Muscle layer of colon (tissue), 2 donors: ENCODE measurements around the gene PPP5C.

ENCODE experiments used
- H3K27ac ChIP-seq: one replicate; pipeline ENCODE4 v1.7.0; 2013; ENCODE audit warnings: low read depth, mild to moderate bottlenecking, low read length, moderate library complexity
- H3K27me3 ChIP-seq, 2 donors: one replicate each; pipeline ENCODE4 v1.7.0; 2013; ENCODE audit warnings: low read length in 2 of 2, mild to moderate bottlenecking in 2 of 2; ENCODE audit not compliant: insufficient read depth in 2 of 2, control insufficient read depth in 1 of 2
- H3K36me3 ChIP-seq: one replicate; pipeline ENCODE4 v1.7.0; 2013; ENCODE audit warnings: mild to moderate bottlenecking, low read length; ENCODE audit not compliant: insufficient read depth
- H3K4me1 ChIP-seq: one replicate; pipeline ENCODE4 v1.7.0; 2013; ENCODE audit warnings: mild to moderate bottlenecking, low read length; ENCODE audit not compliant: insufficient read depth
- H3K4me3 ChIP-seq, 2 donors: one replicate each; pipeline ENCODE4 v1.7.0; 2013; ENCODE audit warnings: low read length in 2 of 2, low read depth in 1 of 2, mild to moderate bottlenecking in 1 of 2, moderate library complexity in 1 of 2
- H3K9ac ChIP-seq: one replicate; pipeline ENCODE4 v1.7.0; 2013; ENCODE audit warnings: low read length
- H3K9me3 ChIP-seq: one replicate; pipeline ENCODE4 v1.7.0; 2013; ENCODE audit warnings: mild to moderate bottlenecking, low read length
- donor health status: abdominal sarcoma.
- donor health status: Adenocarcinoma of cecum.

PPP5C gene

GRCh38 chr19:46340051-46340659 lies 6.7 kb upstream of the PPP5C start:
- H3K4me3 ChIP-seq = no peak overlapping the region
- H3K27ac ChIP-seq = no peak overlapping the region
- no peaks in the 10 kb centered on the region for H3K9me3 ChIP-seq
- H3K36me3 ChIP-seq = peaks cover 31% of the 10 kb centered on the region
- no peak overlapping the region for H3K9ac ChIP-seq
- H3K27me3 ChIP-seq = no peaks in the 10 kb centered on the region
- H3K4me1 ChIP-seq = no peaks in the 10 kb centered on the region

- Histone ChIP-seq H3K9ac (no peak overlapping the region), H3K9me3 (no peaks in the 10 kb centered on the region), H3K36me3 (peaks cover 31% of the 10 kb centered on the region), H3K27ac (no peak overlapping the region), H3K4me1 (peaks cover 5% of the 10 kb centered on the region), H3K4me3 (no peak overlapping the region), H3K27me3 (no peaks in the 10 kb centered on the region)
Measured at GRCh38 chr19:46341937-46342336, 5.0 kb upstream of the PPP5C start.

- Histone ChIP-seq H3K27me3 (no peaks in the 10 kb centered on the region), H3K27ac (no peak overlapping the region), H3K4me3 (no peak overlapping the region), H3K4me1 (peaks cover 26% of the 10 kb centered on the region), H3K36me3 (peaks cover 10% of the 10 kb centered on the region), H3K9ac (no peak overlapping the region), H3K9me3 (no peaks in the 10 kb centered on the region)
Measured at GRCh38 chr19:46344363-46344762, 2.5 kb upstream of the PPP5C start.

GRCh38 chr19:46345157-46345556 lies 1.7 kb upstream of the PPP5C start:
- no peak overlapping the region for H3K4me3 ChIP-seq

GRCh38 chr19:46347572-46347883 lies 641 bp downstream of the PPP5C start:
- peak overlapping the region; percentile 84 to 97 for H3K4me3 ChIP-seq
- peak overlapping the region; percentile 87 for H3K9ac ChIP-seq
- H3K4me1 ChIP-seq = peaks cover 54% of the 10 kb centered on the region
- H3K27ac ChIP-seq = peak overlapping the region; percentile 83
- no peaks in the 10 kb centered on the region for H3K27me3 ChIP-seq
- no peaks in the 10 kb centered on the region for H3K9me3 ChIP-seq
- H3K36me3 ChIP-seq = no peaks in the 10 kb centered on the region

More at GRCh38 chr19:46345157-46345556, 1.7 kb upstream of the PPP5C start:
- peaks cover 34% of the 10 kb centered on the region for H3K4me1 ChIP-seq
- H3K36me3 ChIP-seq = peaks cover 2% of the 10 kb centered on the region
- H3K27me3 ChIP-seq = no peaks in the 10 kb centered on the region
- no peaks in the 10 kb centered on the region for H3K9me3 ChIP-seq
- H3K27ac ChIP-seq = no peak overlapping the region
- H3K9ac ChIP-seq = no peak overlapping the region

GRCh38 chr19:46347985-46348384 lies 1.1 kb downstream of the PPP5C start:
- Histone ChIP-seq H3K27ac (no peak overlapping the region), H3K4me1 (peaks cover 54% of the 10 kb centered on the region), H3K9ac (peak overlapping the region; percentile 87), H3K36me3 (no peaks in the 10 kb centered on the region), H3K9me3 (no peaks in the 10 kb centered on the region), H3K4me3 (peak overlapping the region; percentile 84 to 97), H3K27me3 (no peaks in the 10 kb centered on the region)

GRCh38 chr19:46349311-46349993 lies 2.6 kb downstream of the PPP5C start:
- no peak overlapping the region for H3K27ac ChIP-seq
- H3K36me3 ChIP-seq = peaks cover 9% of the 10 kb centered on the region
- H3K9me3 ChIP-seq = no peaks in the 10 kb centered on the region
- no peak overlapping the region for H3K4me3 ChIP-seq
- peaks cover 54% of the 10 kb centered on the region for H3K4me1 ChIP-seq
- no peak overlapping the region for H3K9ac ChIP-seq
- H3K27me3 ChIP-seq = no peaks in the 10 kb centered on the region

- peak overlapping the region; percentile 62 for H3K27ac ChIP-seq
- H3K9ac ChIP-seq = no peak overlapping the region
- H3K27me3 ChIP-seq = no peaks in the 10 kb centered on the region
- H3K4me1 ChIP-seq = peaks cover 54% of the 10 kb centered on the region
- peak overlapping the region in 1 of 2 donors; percentile 8 for H3K4me3 ChIP-seq
- H3K36me3 ChIP-seq = peaks cover 17% of the 10 kb centered on the region
- no peaks in the 10 kb centered on the region for H3K9me3 ChIP-seq
Measured at GRCh38 chr19:46350029-46350757, 3.3 kb downstream of the PPP5C start.

- peaks cover 17% of the 10 kb centered on the region for H3K36me3 ChIP-seq
- H3K4me3 ChIP-seq = peak overlapping the region in 1 of 2 donors; percentile 8
- H3K27ac ChIP-seq = peak overlapping the region; percentile 62
- H3K9me3 ChIP-seq = no peaks in the 10 kb centered on the region
- no peak overlapping the region for H3K9ac ChIP-seq
- H3K27me3 ChIP-seq = no peaks in the 10 kb centered on the region
- peaks cover 54% of the 10 kb centered on the region for H3K4me1 ChIP-seq
Measured at GRCh38 chr19:46350758-46351159, 3.9 kb downstream of the PPP5C start.

GRCh38 chr19:46351241-46352041 lies 4.6 kb downstream of the PPP5C start:
- no peak overlapping the region for H3K9ac ChIP-seq
- H3K4me1 ChIP-seq = peaks cover 51% of the 10 kb centered on the region
- H3K9me3 ChIP-seq = no peaks in the 10 kb centered on the region
- no peaks in the 10 kb centered on the region for H3K27me3 ChIP-seq
- peak overlapping the region; percentile 62 for H3K27ac ChIP-seq
- peaks cover 17% of the 10 kb centered on the region for H3K36me3 ChIP-seq
- H3K4me3 ChIP-seq = peak overlapping the region in 1 of 2 donors; percentile 8
